ENCODE results near the gene DSPP. TPM values are rescaled to one million over a fixed set of nuclear protein-coding genes. Genes with fewer than 3 reads are reported as not detected.

Gene DSPP
- total RNA-seq, 1 donor from 2014 or later, result not detected

- H3K4me3 Mint-ChIP-seq, result no peak overlapping the region
- no peaks in the 10 kb centered on the region for H3K36me3 Mint-ChIP-seq
- H3K27me3 Mint-ChIP-seq, result no peaks in the 10 kb centered on the region
- DNase-seq (ENCODE audit: extremely low spot score, unreplicated experiment), result no peak
- H3K4me1 Mint-ChIP-seq (ENCODE audit: unreplicated experiment), result peaks cover 11% of the 10 kb centered on the region
- H3K27ac Mint-ChIP-seq, result no peak overlapping the region
- H3K9me3 Mint-ChIP-seq, result no peaks in the 10 kb centered on the region
- TF ChIP-seq, protein P1, sequence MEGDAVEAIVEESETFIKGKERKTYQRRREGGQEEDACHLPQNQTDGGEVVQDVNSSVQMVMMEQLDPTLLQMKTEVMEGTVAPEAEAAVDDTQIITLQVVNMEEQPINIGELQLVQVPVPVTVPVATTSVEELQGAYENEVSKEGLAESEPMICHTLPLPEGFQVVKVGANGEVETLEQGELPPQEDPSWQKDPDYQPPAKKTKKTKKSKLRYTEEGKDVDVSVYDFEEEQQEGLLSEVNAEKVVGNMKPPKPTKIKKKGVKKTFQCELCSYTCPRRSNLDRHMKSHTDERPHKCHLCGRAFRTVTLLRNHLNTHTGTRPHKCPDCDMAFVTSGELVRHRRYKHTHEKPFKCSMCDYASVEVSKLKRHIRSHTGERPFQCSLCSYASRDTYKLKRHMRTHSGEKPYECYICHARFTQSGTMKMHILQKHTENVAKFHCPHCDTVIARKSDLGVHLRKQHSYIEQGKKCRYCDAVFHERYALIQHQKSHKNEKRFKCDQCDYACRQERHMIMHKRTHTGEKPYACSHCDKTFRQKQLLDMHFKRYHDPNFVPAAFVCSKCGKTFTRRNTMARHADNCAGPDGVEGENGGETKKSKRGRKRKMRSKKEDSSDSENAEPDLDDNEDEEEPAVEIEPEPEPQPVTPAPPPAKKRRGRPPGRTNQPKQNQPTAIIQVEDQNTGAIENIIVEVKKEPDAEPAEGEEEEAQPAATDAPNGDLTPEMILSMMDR (conservative IDR thresholded peaks at IDR 0.05), result no peak
These were observed 42.6 kb downstream of the DSPP start for GRCh38 chr4:87650938-87651337.

GRCh38 chr4:87651941-87652340 is 43.6 kb downstream of the DSPP start:
- H3K9me3 Mint-ChIP-seq, result no peaks in the 10 kb centered on the region
- H3K36me3 Mint-ChIP-seq, result no peaks in the 10 kb centered on the region
- DNase-seq (ENCODE audit: extremely low spot score, unreplicated experiment), result no peak
- TF ChIP-seq, protein P1 (conservative IDR thresholded peaks at IDR 0.05), result no peak
- H3K27ac Mint-ChIP-seq, result no peak overlapping the region
- H3K4me3 Mint-ChIP-seq, result no peak overlapping the region
- H3K27me3 Mint-ChIP-seq, result no peaks in the 10 kb centered on the region
- H3K4me1 Mint-ChIP-seq (ENCODE audit: unreplicated experiment), result peaks cover 11% of the 10 kb centered on the region

- TF ChIP-seq, protein P1 (conservative IDR thresholded peaks at IDR 0.05), result no peak
- Mint-ChIP-seq H3K4me1 (ENCODE audit: unreplicated experiment) (peaks cover 17% of the 10 kb centered on the region), H3K9me3 (no peaks in the 10 kb centered on the region), H3K36me3 (no peaks in the 10 kb centered on the region), H3K27me3 (no peaks in the 10 kb centered on the region), H3K4me3 (no peak overlapping the region), H3K27ac (no peak overlapping the region)
- no peak for DNase-seq (ENCODE audit: extremely low spot score, unreplicated experiment)
These were observed 46.2 kb downstream of the DSPP start for GRCh38 chr4:87654487-87655044.

GRCh38 chr4:87657525-87657924 is 49.2 kb downstream of the DSPP start:
- H3K27me3 Mint-ChIP-seq, result no peaks in the 10 kb centered on the region
- TF ChIP-seq, protein P1 (conservative IDR thresholded peaks at IDR 0.05), result no peak
- H3K9me3 Mint-ChIP-seq, result no peaks in the 10 kb centered on the region
- no peaks in the 10 kb centered on the region for H3K36me3 Mint-ChIP-seq
- no peak for DNase-seq (ENCODE audit: extremely low spot score, unreplicated experiment)
- H3K27ac Mint-ChIP-seq, result no peak overlapping the region
- H3K4me1 Mint-ChIP-seq (ENCODE audit: unreplicated experiment), result peaks cover 20% of the 10 kb centered on the region
- no peak overlapping the region for H3K4me3 Mint-ChIP-seq

- peak overlapping the region; percentile 37 for H3K27ac Mint-ChIP-seq
- H3K9me3 Mint-ChIP-seq, result no peaks in the 10 kb centered on the region
- H3K4me1 Mint-ChIP-seq (ENCODE audit: unreplicated experiment), result peaks cover 15% of the 10 kb centered on the region
- TF ChIP-seq, protein P1 (conservative IDR thresholded peaks at IDR 0.05), result no peak
- no peaks in the 10 kb centered on the region for H3K36me3 Mint-ChIP-seq
- DNase-seq (ENCODE audit: extremely low spot score, unreplicated experiment), result no peak
- no peaks in the 10 kb centered on the region for H3K27me3 Mint-ChIP-seq
- no peak overlapping the region for H3K4me3 Mint-ChIP-seq
These were observed 51.1 kb downstream of the DSPP start for GRCh38 chr4:87659247-87659931.

Measured in type B pancreatic cell (in vitro differentiated cells).